Brain microvascular endothelial cell (primary cell): ENCODE measurements around the gene CYP8B1.

Experiments
- DNase-seq: peaks from one replicate; pipeline ENCODE4 v3.0.0-alpha.2; 2020
- H3K27ac ChIP-seq: fragments of 250-450 bp; sonication (Bioruptor Pico); 2 replicates; pipeline ENCODE4 v1.5.1; 2020; ENCODE audit warnings: mild to moderate bottlenecking, moderate library complexity
- H3K27me3 ChIP-seq: fragments of 250-450 bp; sonication (Bioruptor Pico); replicated peaks from 2 replicates; pipeline ENCODE4 v1.5.1; 2020; ENCODE audit warnings: mild to moderate bottlenecking
- H3K36me3 ChIP-seq: fragments of 250-450 bp; sonication (Bioruptor Pico); replicated peaks from 2 replicates; pipeline ENCODE4 v1.5.1; 2020; ENCODE audit warnings: mild to moderate bottlenecking
- H3K4me3 ChIP-seq: 2 replicates; pipeline ENCODE4 v1.5.1; 2011; ENCODE audit warnings: low read depth, mild to moderate bottlenecking, control low read depth, low read length, moderate library complexity
- in situ Hi-C: cut with HindIII; loops from 2 replicates; pipeline ENCODE4 v1.10.0; 2017; ENCODE audit warnings: low sequenced_read_pairs, low pct_ligation_motif_present
- TF ChIP-seq, protein P1 (sequence below): IDR thresholded peaks from 2 replicates; pipeline ENCODE4 v1.5.1; 2011; ENCODE audit warnings: low read depth, mild to moderate bottlenecking, moderate library complexity, low read length, control low read depth, inconsistent platforms; ENCODE audit errors: missing control alignments

CYP8B1 gene

DNA sequence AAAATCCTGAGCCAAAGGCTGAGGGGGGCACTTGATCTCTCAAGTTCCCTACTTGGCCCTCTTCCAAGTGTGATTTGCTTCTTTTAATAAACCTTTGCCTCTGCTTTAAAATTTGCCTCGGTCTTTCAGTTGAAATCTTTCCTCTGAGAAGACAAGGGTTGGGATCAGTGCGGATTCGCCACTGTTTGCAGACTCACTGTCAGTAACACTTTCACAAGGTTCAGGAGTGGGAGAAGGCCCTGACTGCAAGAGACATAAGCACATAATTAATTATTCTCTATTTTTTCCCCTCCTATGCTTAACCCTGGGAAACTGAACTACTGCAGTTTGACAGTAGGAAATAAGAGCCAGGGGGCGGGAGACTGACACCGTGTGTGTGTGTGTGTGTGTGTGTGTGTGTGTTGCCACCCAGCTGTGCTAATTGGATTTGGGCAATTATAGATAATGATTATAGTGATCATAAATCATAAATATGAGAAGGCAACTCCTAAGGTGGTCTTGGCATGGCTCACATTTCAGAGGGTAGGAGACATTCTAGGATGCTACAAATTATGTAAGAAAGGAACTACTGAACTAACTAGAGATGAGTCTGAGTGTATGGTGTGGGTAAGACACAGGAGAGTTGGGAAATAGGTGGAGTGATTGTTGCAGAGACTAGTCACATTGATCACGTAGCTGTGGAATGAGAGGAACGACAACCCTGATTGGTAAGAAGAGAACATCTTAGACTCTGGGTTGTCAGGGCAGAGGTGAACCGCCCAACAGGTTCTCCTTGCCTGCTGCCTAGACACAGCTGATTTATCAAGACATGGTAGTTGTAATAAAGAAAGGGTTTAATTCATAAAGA is 24.8 kb upstream of the CYP8B1 start:
- in situ Hi-C loops = no loop called here
- H3K4me3 ChIP-seq = no peak overlapping the region
- H3K27me3 ChIP-seq = peaks cover 2% of the 10 kb centered on the region
- no peak for DNase-seq
- no peaks in the 10 kb centered on the region for H3K36me3 ChIP-seq
- H3K27ac ChIP-seq = no peak overlapping the region
- TF ChIP-seq, protein P1, sequence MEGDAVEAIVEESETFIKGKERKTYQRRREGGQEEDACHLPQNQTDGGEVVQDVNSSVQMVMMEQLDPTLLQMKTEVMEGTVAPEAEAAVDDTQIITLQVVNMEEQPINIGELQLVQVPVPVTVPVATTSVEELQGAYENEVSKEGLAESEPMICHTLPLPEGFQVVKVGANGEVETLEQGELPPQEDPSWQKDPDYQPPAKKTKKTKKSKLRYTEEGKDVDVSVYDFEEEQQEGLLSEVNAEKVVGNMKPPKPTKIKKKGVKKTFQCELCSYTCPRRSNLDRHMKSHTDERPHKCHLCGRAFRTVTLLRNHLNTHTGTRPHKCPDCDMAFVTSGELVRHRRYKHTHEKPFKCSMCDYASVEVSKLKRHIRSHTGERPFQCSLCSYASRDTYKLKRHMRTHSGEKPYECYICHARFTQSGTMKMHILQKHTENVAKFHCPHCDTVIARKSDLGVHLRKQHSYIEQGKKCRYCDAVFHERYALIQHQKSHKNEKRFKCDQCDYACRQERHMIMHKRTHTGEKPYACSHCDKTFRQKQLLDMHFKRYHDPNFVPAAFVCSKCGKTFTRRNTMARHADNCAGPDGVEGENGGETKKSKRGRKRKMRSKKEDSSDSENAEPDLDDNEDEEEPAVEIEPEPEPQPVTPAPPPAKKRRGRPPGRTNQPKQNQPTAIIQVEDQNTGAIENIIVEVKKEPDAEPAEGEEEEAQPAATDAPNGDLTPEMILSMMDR = no peak

DNA sequence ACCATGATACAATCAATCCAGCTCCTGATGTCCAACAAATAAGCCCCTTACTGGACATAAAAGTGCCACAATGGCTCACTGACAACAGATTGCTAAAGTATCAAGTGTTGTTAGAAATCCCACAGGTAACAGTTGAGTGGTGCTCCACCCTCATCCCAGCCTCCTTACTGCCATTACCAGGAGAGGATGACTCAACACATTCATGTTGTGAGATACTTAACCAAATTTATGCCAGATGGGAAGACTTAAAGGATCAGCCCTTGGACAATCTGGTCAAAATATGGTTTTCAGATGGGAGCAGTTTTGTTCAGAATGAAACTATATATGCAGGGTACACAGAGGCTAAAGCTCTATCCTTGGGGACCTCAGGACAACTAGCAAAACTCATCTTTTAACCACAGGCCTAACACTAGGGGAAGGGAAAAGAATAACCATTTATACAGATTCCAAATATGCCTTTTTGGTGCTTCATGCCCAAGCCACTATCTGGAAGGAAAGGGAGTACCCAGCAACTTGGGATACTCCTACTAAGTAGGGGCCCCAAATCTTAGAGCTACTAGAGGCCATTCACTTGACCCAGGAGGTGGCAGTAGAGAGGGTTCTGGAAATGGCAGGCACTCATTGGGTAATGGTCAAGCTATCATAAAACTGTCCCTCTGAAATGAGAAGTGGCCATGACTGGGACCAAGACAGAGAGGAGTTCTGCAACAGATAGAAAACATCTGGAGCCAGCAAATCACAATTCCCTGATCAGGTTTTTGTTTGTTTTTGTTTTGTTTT is 23.4 kb upstream of the CYP8B1 start:
- no peak overlapping the region for H3K4me3 ChIP-seq
- H3K27me3 ChIP-seq = peaks cover under 1% of the 10 kb centered on the region
- no peaks in the 10 kb centered on the region for H3K36me3 ChIP-seq
- DNase-seq = no peak
- TF ChIP-seq, protein P1 = no peak
- in situ Hi-C loops = no loop called here
- no peak overlapping the region for H3K27ac ChIP-seq

DNA sequence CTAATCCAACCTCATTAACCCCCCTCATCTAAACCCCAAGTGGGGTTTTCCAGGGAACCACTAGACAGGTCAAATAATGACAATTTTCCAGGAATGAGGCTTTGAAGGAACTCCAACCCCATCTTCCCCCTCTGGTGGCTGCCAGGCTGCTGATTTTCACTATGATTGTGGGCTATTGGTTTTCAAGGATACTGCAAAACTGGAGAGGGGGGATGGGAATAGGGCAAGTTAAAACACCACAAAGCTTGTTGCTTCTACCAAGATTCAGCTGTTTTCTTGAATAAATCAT is 19.8 kb upstream of the CYP8B1 start:
- DNase-seq = no peak
- H3K27me3 ChIP-seq = no peaks in the 10 kb centered on the region
- TF ChIP-seq, protein P1 = no peak
- H3K27ac ChIP-seq = no peak overlapping the region
- no peak overlapping the region for H3K4me3 ChIP-seq
- in situ Hi-C loops = no loop called here
- no peaks in the 10 kb centered on the region for H3K36me3 ChIP-seq

DNA sequence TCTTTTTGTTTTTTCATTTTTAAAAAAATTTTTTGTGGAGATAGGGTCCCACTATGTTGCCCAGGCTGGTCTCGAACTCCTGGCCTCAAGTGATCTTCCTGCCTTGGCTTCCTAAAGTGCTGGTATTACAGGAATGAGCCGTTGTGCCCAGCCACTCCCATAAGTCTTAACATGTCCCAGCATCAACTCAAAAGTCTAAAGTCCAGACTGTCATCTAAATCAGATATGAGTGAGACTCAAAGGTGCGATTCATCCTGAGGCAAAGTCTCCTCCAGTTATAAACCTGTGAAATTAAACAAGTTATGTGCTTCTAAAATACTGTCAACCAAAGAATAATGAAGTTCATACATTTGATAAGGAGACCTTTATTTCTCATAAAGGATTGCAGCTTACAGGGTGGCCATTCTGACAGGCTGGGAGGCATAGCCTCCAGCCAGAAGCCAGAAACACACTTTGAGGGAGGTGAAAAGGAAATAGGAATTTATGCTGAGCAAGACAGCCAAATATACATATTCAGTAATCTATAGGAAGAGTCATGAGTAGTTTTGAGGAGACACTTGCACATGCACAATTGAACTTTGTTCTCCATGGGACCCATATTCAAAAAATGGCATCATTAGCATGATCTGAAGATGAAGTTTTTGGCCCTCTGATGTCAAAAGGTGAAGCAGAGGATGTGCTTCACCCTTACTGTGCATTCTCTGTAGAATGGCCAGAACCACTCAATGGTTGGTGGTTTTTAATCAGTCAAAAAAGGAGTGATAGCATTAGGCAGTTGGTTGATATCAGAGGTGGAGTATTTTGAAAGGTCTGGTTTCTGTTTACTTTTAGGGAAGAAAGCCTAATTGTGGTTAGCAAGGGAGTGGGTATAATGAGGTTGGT is 19.3 kb upstream of the CYP8B1 start:
- Histone ChIP-seq H3K27me3 (no peaks in the 10 kb centered on the region), H3K27ac (no peak overlapping the region), H3K36me3 (no peaks in the 10 kb centered on the region), H3K4me3 (no peak overlapping the region)
- in situ Hi-C loops = no loop called here
- TF ChIP-seq, protein P1 = no peak
- DNase-seq = no peak

DNA sequence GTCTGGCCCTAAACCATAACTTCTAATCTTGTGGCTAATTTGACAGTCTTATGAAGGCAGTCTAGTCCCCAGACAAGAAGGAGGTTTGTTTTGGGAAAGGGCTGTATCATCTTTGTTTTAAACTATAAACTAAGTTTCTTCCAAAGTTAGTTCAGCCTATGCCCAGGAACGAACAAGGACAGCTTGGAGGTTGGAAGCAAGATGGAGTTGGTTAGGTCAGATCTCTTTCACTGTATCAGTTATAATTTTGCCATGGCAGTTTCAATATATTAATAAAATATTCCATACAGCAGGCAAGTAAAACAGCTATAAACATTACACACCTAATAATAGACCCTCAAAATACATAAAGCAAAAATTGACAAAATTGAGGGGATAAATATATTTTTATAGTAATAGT is 17.1 kb upstream of the CYP8B1 start:
- H3K4me3 ChIP-seq = no peak overlapping the region
- in situ Hi-C loops = no loop called here
- no peak for DNase-seq
- TF ChIP-seq, protein P1 = no peak
- no peak overlapping the region for H3K27ac ChIP-seq
- no peaks in the 10 kb centered on the region for H3K36me3 ChIP-seq
- H3K27me3 ChIP-seq = no peaks in the 10 kb centered on the region
